SIG-M5 (cell line): ENCODE data around the gene GALNTL6.
"Not testable (repeated sequence)": the region's sequence is repeated elsewhere in the genome, so short reads cannot be mapped to it uniquely, and the experiment has no call there.

Experiments
- DNase-seq: peaks from one replicate; lab custom pipeline; 2025; lab: John Stamatoyannopoulos, UW

GALNTL6 gene

GRCh38 chr4:172867835-172868234, 1054.6 kb downstream of the GALNTL6 start:
- DNase-seq: no peak

GRCh38 chr4:172868271-172868670, 1055.1 kb downstream of the GALNTL6 start:
- no peak for DNase-seq

- no peak for DNase-seq
Observed at GRCh38 chr4:172869621-172870268, 1056.5 kb downstream of the GALNTL6 start.

- no peak for DNase-seq
Observed at GRCh38 chr4:172871381-172871780, 1058.2 kb downstream of the GALNTL6 start.

GRCh38 chr4:172874944-172875343, 1061.7 kb downstream of the GALNTL6 start:
- no peak for DNase-seq

- DNase-seq: no peak
Observed at GRCh38 chr4:172876394-172876793, 1063.2 kb downstream of the GALNTL6 start.

- no peak for DNase-seq
Observed at GRCh38 chr4:172881645-172882044, 1068.4 kb downstream of the GALNTL6 start.

- not testable (repeated sequence) for DNase-seq
Observed at GRCh38 chr4:172887358-172887757, 1074.2 kb downstream of the GALNTL6 start.

- DNase-seq: no peak
Observed at GRCh38 chr4:172887959-172888358, 1074.8 kb downstream of the GALNTL6 start.

GRCh38 chr4:172892300-172892699, 1079.1 kb downstream of the GALNTL6 start:
- no peak for DNase-seq

GRCh38 chr4:172895699-172896098, 1082.5 kb downstream of the GALNTL6 start:
- no peak for DNase-seq

GRCh38 chr4:172897046-172897445, 1083.8 kb downstream of the GALNTL6 start:
- no peak for DNase-seq

GRCh38 chr4:172898715-172899114, 1085.5 kb downstream of the GALNTL6 start:
- no peak for DNase-seq

- DNase-seq: no peak
Observed at GRCh38 chr4:172899861-172900260, 1086.7 kb downstream of the GALNTL6 start.

GRCh38 chr4:172900900-172901299, 1087.7 kb downstream of the GALNTL6 start:
- no peak for DNase-seq

- not testable (repeated sequence) for DNase-seq
Observed at GRCh38 chr4:172912468-172912867, 1099.3 kb downstream of the GALNTL6 start.

GRCh38 chr4:172917403-172917802, 1104.2 kb downstream of the GALNTL6 start:
- DNase-seq: not testable (repeated sequence)

GRCh38 chr4:172919269-172919668, 1106.1 kb downstream of the GALNTL6 start:
- no peak for DNase-seq

GRCh38 chr4:172927096-172927814, 1114.1 kb downstream of the GALNTL6 start:
- DNase-seq: no peak

GRCh38 chr4:172928347-172928746, 1115.1 kb downstream of the GALNTL6 start:
- no peak for DNase-seq

- DNase-seq: no peak
Observed at GRCh38 chr4:172938072-172938829, 1125.0 kb downstream of the GALNTL6 start.

- no peak for DNase-seq
Observed at GRCh38 chr4:172938870-172939269, 1125.7 kb downstream of the GALNTL6 start.

- no peak for DNase-seq
Observed at GRCh38 chr4:172942840-172943239, 1129.6 kb downstream of the GALNTL6 start.
